ENCODE results near the gene OR14I1. TPM values are rescaled to one million over a fixed set of nuclear protein-coding genes. Genes with fewer than 3 reads are reported as not detected.

The OR14I1 gene
- total and polyA plus RNA-seq, 12 donors, result not detected

- Histone ChIP-seq H3K27ac (no peak overlapping the region), H3K9me3 (no peaks in the 10 kb centered on the region), H3K4me1 (no peaks in the 10 kb centered on the region), H3K4me3 (no peak overlapping the region), H3K27me3 (peaks cover 0 to 28% (median 5%) of the 10 kb centered on the region in 7 donors), H3K36me3 (no peaks in the 10 kb centered on the region)
- 73 to 79% methylated on average over 6 of the region's 6 CpGs for WGBS, 2 donors
- intact Hi-C loops (cut with DNase I), result no loop called here
- DNase-seq (no peak), ATAC-seq (no peak)
- TF ChIP-seq CTCF (IDR thresholded peaks at IDR 0.05), result no peak
These were observed 4.7 kb downstream of the OR14I1 start for GRCh38 chr1:248697907-248698306.

GRCh38 chr1:248696774-248697173, 5.8 kb downstream of the OR14I1 start:
- no peak for DNase-seq
- Histone ChIP-seq H3K9me3 (peaks cover 0 to 3% (median 0%) of the 10 kb centered on the region in 11 donors), H3K36me3 (no peaks in the 10 kb centered on the region), H3K4me1 (no peaks in the 10 kb centered on the region), H3K27ac (no peak overlapping the region), H3K4me3 (no peak overlapping the region), H3K27me3 (peaks cover 0 to 38% (median 7%) of the 10 kb centered on the region in 7 donors)
- WGBS, 2 donors, result 73 to 80% methylated on average over 3 of the region's 3 CpGs
- intact Hi-C loops (cut with DNase I), result no loop called here
- TF ChIP-seq CTCF (IDR thresholded peaks at IDR 0.05), result no peak
- no peak for ATAC-seq

GRCh38 chr1:248696261-248696660, 6.3 kb downstream of the OR14I1 start:
- no peak overlapping the region for H3K4me3 ChIP-seq
- H3K9me3 ChIP-seq, result peaks cover 0 to 6% (median 0%) of the 10 kb centered on the region in 11 donors
- TF ChIP-seq CTCF (IDR thresholded peaks at IDR 0.05), result peak in 6 of 9 donors; percentile 14 to 33 (median 22)
- no peaks in the 10 kb centered on the region for H3K36me3 ChIP-seq
- intact Hi-C loops (cut with DNase I), result no loop called here
- H3K27me3 ChIP-seq, result peaks cover 0 to 43% (median 11%) of the 10 kb centered on the region in 7 donors
- ATAC-seq (peak in 2 of 8 donors; percentile 48 to 50), DNase-seq (no peak)
- no peaks in the 10 kb centered on the region for H3K4me1 ChIP-seq
- 59 to 68% methylated on average over 3 of the region's 3 CpGs for WGBS, 2 donors
- H3K27ac ChIP-seq, result no peak overlapping the region

- WGBS, 2 donors, result 87% methylated on average over 13 of the region's 13 CpGs
- no peak for ATAC-seq
- Histone ChIP-seq H3K4me3 (no peak overlapping the region), H3K36me3 (no peaks in the 10 kb centered on the region), H3K27ac (no peak overlapping the region), H3K4me1 (no peaks in the 10 kb centered on the region), H3K27me3 (peaks cover 0 to 39% (median 11%) of the 10 kb centered on the region in 7 donors), H3K9me3 (peaks cover 0 to 9% (median 0%) of the 10 kb centered on the region in 11 donors)
- no peak for DNase-seq
- no peak for TF ChIP-seq CTCF (IDR thresholded peaks at IDR 0.05)
- intact Hi-C loops (cut with DNase I), result no loop called here
These were observed 7.0 kb downstream of the OR14I1 start for GRCh38 chr1:248695451-248696132.
